IgD-negative memory B cell (primary cell): ENCODE measurements around the gene SCARB2. TPM values are rescaled to one million over a fixed set of nuclear protein-coding genes. Genes with fewer than 3 reads are reported as not detected.

Experiments used
- H3K27ac Mint-ChIP-seq, 3 donors: one replicate each; pipeline ENCODE4 v1.8.0; 2020 to 2022; ENCODE audit warnings: mild to moderate bottlenecking in 3 of 3, mixed read lengths in 3 of 3, moderate library complexity in 1 of 3
- H3K27me3 Mint-ChIP-seq: one replicate; pipeline ENCODE4 v1.8.0; 2021; ENCODE audit warnings: mixed read lengths
- H3K36me3 Mint-ChIP-seq: one replicate; pipeline ENCODE4 v1.8.0; 2020; ENCODE audit warnings: mild to moderate bottlenecking, mixed read lengths
- H3K4me1 Mint-ChIP-seq, 3 donors: one replicate each; pipeline ENCODE4 v1.8.0; 2020 to 2022; ENCODE audit warnings: mixed read lengths in 3 of 3, mild to moderate bottlenecking in 1 of 3
- H3K4me3 Mint-ChIP-seq, 4 donors: one replicate each; pipeline ENCODE4 v1.8.0; 2020 to 2022; ENCODE audit warnings: mild to moderate bottlenecking in 4 of 4, mixed read lengths in 4 of 4, moderate library complexity in 3 of 4
- H3K9me3 Mint-ChIP-seq, 3 donors: one replicate each; pipeline ENCODE4 v1.8.0; 2020 to 2021; ENCODE audit warnings: mixed read lengths in 3 of 3, mild to moderate bottlenecking in 1 of 3
- polyA plus RNA-seq: library from polyadenylated mRNA; unstranded; fragments of 300-500 nt; fragmentation: Illumina TruSeq; gene quantifications from one replicate; pipeline ENCODE4 v1.2.3, GENCODE V29; 2021

The SCARB2 gene
- polyA plus RNA-seq, 1 donor from 2014 or later = 12.2 TPM

DNA sequence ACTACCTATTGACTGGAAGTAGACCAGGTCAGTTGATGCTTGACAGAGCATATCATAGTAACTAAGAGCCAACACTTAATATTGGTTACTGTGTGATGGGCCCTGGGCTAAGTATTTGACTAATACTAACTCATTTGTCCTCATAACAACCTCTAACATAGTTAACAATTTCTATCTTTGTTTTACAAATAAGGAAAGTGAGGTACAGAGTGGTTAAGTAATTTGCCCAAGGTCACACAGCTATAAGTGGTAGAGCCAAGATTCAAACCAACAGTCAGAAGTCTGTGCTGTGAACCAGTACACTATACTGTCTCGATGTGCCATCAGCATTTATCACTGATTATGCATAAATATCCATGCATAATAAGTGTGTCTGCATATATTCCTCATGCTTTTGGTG, 38.3 kb downstream of the SCARB2 start:
- Mint-ChIP-seq H3K4me3 (no peak overlapping the region), H3K36me3 (peaks cover 10% of the 10 kb centered on the region), H3K4me1 (peaks cover 3 to 5% (median 5%) of the 10 kb centered on the region in 3 donors), H3K27me3 (no peaks in the 10 kb centered on the region), H3K9me3 (no peaks in the 10 kb centered on the region), H3K27ac (no peak overlapping the region)

GRCh38 chr4:76174216-76174615, 39.4 kb downstream of the SCARB2 start:
- Mint-ChIP-seq H3K36me3 (peaks cover 9% of the 10 kb centered on the region), H3K27ac (no peak overlapping the region), H3K27me3 (no peaks in the 10 kb centered on the region), H3K4me3 (no peak overlapping the region), H3K9me3 (no peaks in the 10 kb centered on the region), H3K4me1 (peaks cover 0 to 5% (median 2%) of the 10 kb centered on the region in 3 donors)

DNA sequence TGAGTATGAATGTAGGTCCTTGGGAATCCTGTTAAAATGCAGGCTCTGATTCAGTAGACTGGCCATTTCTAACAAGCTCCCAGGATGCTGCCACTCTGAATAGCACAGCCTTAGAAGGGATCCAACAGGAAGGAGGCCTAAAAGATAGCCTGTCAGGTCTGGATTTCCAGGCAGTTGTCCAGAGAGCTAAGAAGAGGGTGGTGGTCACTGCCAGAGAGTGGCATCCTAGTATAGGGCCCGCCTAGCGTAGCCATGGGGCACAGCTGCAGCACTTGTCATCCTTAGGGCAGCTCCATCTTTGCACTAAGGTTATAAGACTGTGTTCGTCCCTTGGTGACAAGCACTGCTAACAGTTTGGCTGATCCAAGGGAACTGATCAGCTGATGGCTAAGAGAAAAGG, 44.9 kb downstream of the SCARB2 start:
- Mint-ChIP-seq H3K9me3 (no peaks in the 10 kb centered on the region), H3K4me1 (no peaks in the 10 kb centered on the region), H3K36me3 (peaks cover 6% of the 10 kb centered on the region), H3K27ac (no peak overlapping the region), H3K4me3 (no peak overlapping the region), H3K27me3 (no peaks in the 10 kb centered on the region)

DNA sequence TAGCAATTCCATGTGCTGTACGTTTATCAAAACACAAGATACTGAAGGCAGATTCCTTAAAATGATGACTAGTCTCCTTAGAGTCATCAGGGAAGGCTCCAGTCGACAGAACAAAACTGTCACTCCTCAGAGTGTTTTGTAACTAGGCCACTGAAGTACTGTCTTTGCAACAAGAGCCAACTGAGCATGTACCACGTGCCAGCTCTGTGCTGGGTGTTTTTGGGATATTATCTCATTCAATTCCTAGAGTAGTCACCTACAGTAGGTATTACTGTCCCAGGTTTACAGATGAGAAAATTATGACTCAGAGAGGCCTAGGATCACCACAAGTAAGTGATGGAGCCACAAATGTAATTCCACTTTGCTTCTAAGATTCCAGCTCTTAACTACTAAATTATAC, 47.1 kb downstream of the SCARB2 start:
- H3K4me3 Mint-ChIP-seq = no peak overlapping the region
- H3K9me3 Mint-ChIP-seq = no peaks in the 10 kb centered on the region
- H3K4me1 Mint-ChIP-seq = no peaks in the 10 kb centered on the region
- no peak overlapping the region for H3K27ac Mint-ChIP-seq
- H3K36me3 Mint-ChIP-seq = peaks cover 12% of the 10 kb centered on the region
- no peaks in the 10 kb centered on the region for H3K27me3 Mint-ChIP-seq

- no peak overlapping the region for H3K4me3 Mint-ChIP-seq
- peaks cover 9% of the 10 kb centered on the region for H3K36me3 Mint-ChIP-seq
- no peaks in the 10 kb centered on the region for H3K27me3 Mint-ChIP-seq
- peaks cover 0 to 1% (median 0%) of the 10 kb centered on the region in 3 donors for H3K9me3 Mint-ChIP-seq
- H3K27ac Mint-ChIP-seq = no peak overlapping the region
- no peaks in the 10 kb centered on the region for H3K4me1 Mint-ChIP-seq
Measured at GRCh38 chr4:76160355-76160754, 53.3 kb downstream of the SCARB2 start.

- Mint-ChIP-seq H3K4me1 (no peaks in the 10 kb centered on the region), H3K9me3 (peaks cover 2 to 7% (median 3%) of the 10 kb centered on the region in 3 donors), H3K27me3 (no peaks in the 10 kb centered on the region), H3K27ac (no peak overlapping the region), H3K36me3 (peaks cover 8% of the 10 kb centered on the region), H3K4me3 (no peak overlapping the region)
Measured at GRCh38 chr4:76156635-76157034, 57.0 kb downstream of the SCARB2 start.

- H3K36me3 Mint-ChIP-seq = peaks cover 5% of the 10 kb centered on the region
- H3K4me1 Mint-ChIP-seq = no peaks in the 10 kb centered on the region
- no peaks in the 10 kb centered on the region for H3K27me3 Mint-ChIP-seq
- H3K4me3 Mint-ChIP-seq = peak overlapping the region in 1 of 4 donors; percentile 15
- no peak overlapping the region for H3K27ac Mint-ChIP-seq
- peaks cover 2 to 7% (median 3%) of the 10 kb centered on the region in 3 donors for H3K9me3 Mint-ChIP-seq
Measured at GRCh38 chr4:76155979-76156378, 57.6 kb downstream of the SCARB2 start.

- H3K36me3 Mint-ChIP-seq = peaks cover 5% of the 10 kb centered on the region
- peaks cover 2 to 7% (median 3%) of the 10 kb centered on the region in 3 donors for H3K9me3 Mint-ChIP-seq
- no peaks in the 10 kb centered on the region for H3K27me3 Mint-ChIP-seq
- peaks cover 4 to 9% (median 6%) of the 10 kb centered on the region in 3 donors for H3K4me1 Mint-ChIP-seq
- no peak overlapping the region for H3K27ac Mint-ChIP-seq
- no peak overlapping the region for H3K4me3 Mint-ChIP-seq
Measured at GRCh38 chr4:76153356-76153755, 60.3 kb downstream of the SCARB2 start.

DNA sequence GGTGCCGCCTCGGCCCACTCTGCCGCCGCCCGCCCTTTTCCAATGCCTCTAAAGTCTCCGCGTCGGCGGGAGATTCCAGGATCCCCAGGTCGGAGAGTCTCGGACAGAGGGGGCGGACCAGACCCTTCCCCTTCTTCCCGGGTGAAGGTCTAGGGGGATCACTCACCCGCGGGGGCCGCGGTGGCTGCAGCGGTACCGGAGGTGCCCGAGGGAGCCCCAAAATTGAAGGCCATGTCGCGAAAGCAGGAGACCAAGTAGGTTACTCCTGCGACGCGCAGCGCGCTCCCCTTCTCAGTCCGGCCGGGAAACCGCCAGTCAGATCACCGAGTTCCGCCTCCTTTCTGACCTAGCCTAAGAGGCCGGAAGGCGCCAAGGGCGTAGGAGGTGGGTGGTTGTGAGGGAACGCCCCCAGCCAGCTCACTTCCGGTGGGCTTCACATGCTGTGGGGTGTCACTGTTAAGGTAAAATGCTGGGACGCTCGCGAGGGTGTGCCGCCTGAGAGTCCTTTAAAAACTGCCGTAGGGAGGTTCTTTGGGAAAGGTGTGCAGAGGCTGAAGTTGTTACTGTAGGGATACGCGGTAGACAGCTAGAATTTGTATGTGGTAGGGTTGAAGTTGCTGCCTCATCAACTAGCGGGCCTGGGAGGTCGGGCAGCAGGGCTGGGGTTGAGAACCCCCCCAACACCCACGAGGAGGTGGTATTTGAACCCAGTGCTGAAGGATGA, 65.3 kb downstream of the SCARB2 start, which contains the start of gene NUP54:
NUP54 (minus strand) TSS at position 256 of the 724 bp plus-strand sequence; CDS start at position 233, 23 bp downstream.
- H3K27ac Mint-ChIP-seq = peak within 1 kb of the TSS; percentile 59 to 95 (median 94)
- no peaks in the 10 kb centered on the region for H3K27me3 Mint-ChIP-seq
- H3K4me3 Mint-ChIP-seq = peak within 1 kb of the TSS; percentile 94 to 99 (median 99)
- H3K9me3 Mint-ChIP-seq = no peaks in the 10 kb centered on the region
- H3K4me1 Mint-ChIP-seq = peaks cover 12 to 27% (median 18%) of the 10 kb centered on the region in 3 donors
- H3K36me3 Mint-ChIP-seq = peaks cover 8% of the 10 kb centered on the region

DNA sequence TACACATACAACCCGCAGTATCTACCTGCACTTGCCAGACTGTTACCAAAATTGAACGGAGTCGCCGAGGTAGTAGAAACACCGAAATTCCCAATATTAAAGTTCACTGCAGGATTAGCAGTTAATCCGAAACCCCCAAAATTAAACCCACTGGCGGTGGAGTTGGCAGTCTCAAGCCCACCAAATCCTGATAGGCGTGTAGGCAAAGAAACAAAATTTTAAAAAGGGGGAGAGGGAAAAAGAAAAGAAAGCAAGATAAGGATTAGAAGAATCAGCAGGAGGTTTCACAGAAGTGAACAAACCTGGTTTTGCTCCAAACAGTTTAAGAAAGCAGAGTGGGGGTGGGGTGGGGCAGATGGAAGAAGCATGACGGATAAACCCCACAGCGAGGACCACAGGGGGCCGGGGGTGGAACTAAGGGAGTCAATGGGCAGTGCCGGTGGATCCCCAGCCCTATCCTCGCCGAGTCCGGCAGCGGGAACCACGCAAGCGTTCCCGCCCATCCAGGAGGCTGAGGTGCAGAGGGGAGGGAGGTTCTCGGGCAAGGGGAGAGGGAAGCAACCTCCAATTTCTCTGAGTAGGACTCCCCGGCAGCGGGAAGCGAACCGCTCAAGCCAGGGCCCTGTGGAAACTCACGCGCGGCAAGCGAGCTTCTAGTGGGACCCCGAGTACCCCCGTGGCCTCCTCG, 66.0 kb downstream of the SCARB2 start:
- no peaks in the 10 kb centered on the region for H3K27me3 Mint-ChIP-seq
- peaks cover 12 to 27% (median 18%) of the 10 kb centered on the region in 3 donors for H3K4me1 Mint-ChIP-seq
- H3K9me3 Mint-ChIP-seq = no peaks in the 10 kb centered on the region
- H3K27ac Mint-ChIP-seq = peak overlapping the region; percentile 59 to 95 (median 94)
- peaks cover 9% of the 10 kb centered on the region for H3K36me3 Mint-ChIP-seq
- peak overlapping the region; percentile 94 to 99 (median 99) for H3K4me3 Mint-ChIP-seq

- Mint-ChIP-seq H3K4me3 (peak overlapping the region in 1 of 4 donors; percentile 67), H3K27me3 (no peaks in the 10 kb centered on the region), H3K36me3 (peaks cover 12% of the 10 kb centered on the region), H3K9me3 (no peaks in the 10 kb centered on the region), H3K27ac (no peak overlapping the region), H3K4me1 (peaks cover 20 to 32% (median 22%) of the 10 kb centered on the region in 3 donors)
Measured at GRCh38 chr4:76144546-76144945, 69.1 kb downstream of the SCARB2 start.

DNA sequence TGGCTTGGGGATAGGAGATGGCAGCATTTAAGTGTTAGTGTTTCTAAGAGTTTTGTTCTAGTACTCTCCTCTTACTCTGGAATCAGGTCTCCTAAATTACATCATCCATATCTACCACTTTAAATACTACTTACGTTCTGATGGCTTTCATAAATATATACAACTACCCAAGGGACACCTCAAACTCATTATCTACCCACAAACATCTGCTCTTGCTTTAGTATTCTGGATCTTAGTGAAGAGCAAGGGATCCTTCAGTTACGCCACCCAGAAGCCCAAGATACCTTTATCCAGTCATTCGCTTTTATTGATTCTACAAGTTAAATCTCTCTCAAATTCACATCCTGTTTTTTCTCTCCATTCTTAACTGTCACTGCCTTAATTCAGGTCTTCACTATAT, 72.4 kb downstream of the SCARB2 start:
- H3K4me3 Mint-ChIP-seq = no peak overlapping the region
- peaks cover 2 to 20% (median 14%) of the 10 kb centered on the region in 3 donors for H3K4me1 Mint-ChIP-seq
- no peaks in the 10 kb centered on the region for H3K9me3 Mint-ChIP-seq

DNA sequence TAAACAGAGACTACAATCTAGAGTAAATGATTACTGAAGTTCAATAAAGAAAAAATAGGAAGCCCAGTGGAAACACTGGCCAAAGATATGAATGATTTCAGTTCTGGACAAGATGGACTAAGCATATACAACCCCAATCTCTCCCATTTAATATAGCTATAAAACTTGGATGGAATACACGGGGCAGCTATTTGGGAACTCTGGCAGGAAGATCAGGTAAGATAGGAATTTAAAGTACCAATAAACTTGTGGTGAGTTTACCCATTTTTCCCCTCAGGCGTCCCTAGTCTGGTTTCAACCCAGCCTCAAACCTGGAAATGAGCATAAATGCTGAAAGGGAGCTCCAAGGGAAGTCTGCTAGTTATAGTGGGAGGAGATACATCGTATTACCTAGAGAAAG, 85.9 kb downstream of the SCARB2 start:
- Mint-ChIP-seq H3K4me1 (peaks cover 0 to 3% (median 3%) of the 10 kb centered on the region in 3 donors), H3K36me3 (peaks cover 16% of the 10 kb centered on the region), H3K27ac (no peak overlapping the region), H3K4me3 (no peak overlapping the region), H3K9me3 (no peaks in the 10 kb centered on the region), H3K27me3 (no peaks in the 10 kb centered on the region)

More for the DNA sequence above, 72.4 kb downstream of the SCARB2 start:
- Mint-ChIP-seq H3K27ac (no peak overlapping the region), H3K36me3 (peaks cover 15% of the 10 kb centered on the region), H3K27me3 (no peaks in the 10 kb centered on the region)

- H3K27ac Mint-ChIP-seq = no peak overlapping the region
- no peak overlapping the region for H3K4me3 Mint-ChIP-seq
- no peaks in the 10 kb centered on the region for H3K27me3 Mint-ChIP-seq
- peaks cover 0 to 3% (median 3%) of the 10 kb centered on the region in 3 donors for H3K4me1 Mint-ChIP-seq
- H3K9me3 Mint-ChIP-seq = no peaks in the 10 kb centered on the region
- peaks cover 18% of the 10 kb centered on the region for H3K36me3 Mint-ChIP-seq
Measured at GRCh38 chr4:76125816-76126215, 87.8 kb downstream of the SCARB2 start.

DNA sequence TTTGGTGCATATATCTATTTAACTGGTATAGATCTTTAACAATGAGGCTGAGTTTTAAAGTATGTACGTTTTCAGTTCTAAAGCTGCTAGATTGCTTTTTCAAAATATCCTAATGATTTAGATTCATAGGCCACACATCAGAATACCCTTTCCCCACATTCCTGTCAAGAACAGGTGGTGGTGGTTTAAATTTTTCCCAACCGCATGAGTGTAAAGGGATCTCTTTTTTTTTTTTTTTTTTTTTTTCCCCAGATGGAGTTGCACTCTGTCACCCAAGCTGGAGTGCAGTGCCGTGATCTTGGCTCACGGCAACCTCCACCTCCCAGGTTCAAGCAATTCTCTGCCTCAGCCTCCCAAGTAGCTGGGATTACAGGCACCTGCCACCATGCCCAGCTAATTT, 93.4 kb downstream of the SCARB2 start:
- Mint-ChIP-seq H3K4me1 (peaks cover 0 to 1% (median 0%) of the 10 kb centered on the region in 3 donors), H3K9me3 (peaks cover 0 to 5% (median 0%) of the 10 kb centered on the region in 3 donors), H3K27me3 (no peaks in the 10 kb centered on the region), H3K36me3 (peaks cover 25% of the 10 kb centered on the region), H3K27ac (no peak overlapping the region), H3K4me3 (no peak overlapping the region)
